Common myeloid progenitor, CD34-positive (primary cell): ENCODE results near the gene ASB12. TPM values are rescaled to one million over a fixed set of nuclear protein-coding genes. Genes with fewer than 3 reads are reported as not detected.
"Not testable (repeated sequence)": the region's sequence is repeated elsewhere in the genome, so short reads cannot be mapped to it uniquely, and the experiment has no call there.

Source experiments
- CTCF ChIA-PET: fragments of 350-600 bp; sonication (Branson Sonifier 250); formaldehyde crosslinking; loops from one replicate; lab custom pipeline; 2021; ENCODE audit warnings: antibody characterized with exemption; lab: Charles Lee
- POLR2A ChIA-PET: fragments of 350-600 bp; sonication (Branson Sonifier 250); formaldehyde crosslinking; loops from one replicate; lab custom pipeline; 2021; ENCODE audit warnings: antibody characterized with exemption; lab: Charles Lee
- DNase-seq, 3 donors: peaks; one replicate each; pipeline versions ENCODE4 v3.0.0 to v3.0.0-alpha.2; 2013
- H3K27ac ChIP-seq, 2 experiments: 1 replicate in 1 of 2; 2 replicates in 1 of 2; pipeline ENCODE4 v1.7.0; 2013; ENCODE audit warnings: inconsistent platforms in 2 of 2, low read length in 2 of 2, mild to moderate bottlenecking in 2 of 2, low read depth in 1 of 2, moderate library complexity in 1 of 2; ENCODE audit not compliant: severe bottlenecking in 2 of 2, insufficient read depth in 1 of 2, poor library complexity in 1 of 2
- H3K27me3 ChIP-seq, 5 experiments: replicated peaks in 2 of 5; 1 replicate in 3 of 5; 2 replicates in 2 of 5; pipeline versions ENCODE4 v1.6.1 to v1.7.0; 2013; ENCODE audit warnings: low read length in 4 of 5, mild to moderate bottlenecking in 2 of 5, moderate library complexity in 2 of 5, inconsistent platforms in 1 of 5; ENCODE audit not compliant: insufficient read depth in 5 of 5, control insufficient read depth in 4 of 5
- H3K36me3 ChIP-seq, 4 experiments: 1 replicate in 2 of 4; 2 replicates in 2 of 4; pipeline versions ENCODE4 v1.6.1 to v1.7.0; 2013; ENCODE audit warnings: low read length in 3 of 4, control low read depth in 1 of 4, mild to moderate bottlenecking in 1 of 4; ENCODE audit not compliant: control insufficient read depth in 4 of 4, insufficient read depth in 4 of 4
- H3K4me1 ChIP-seq, 4 experiments: 1 replicate in 3 of 4; 2 replicates in 1 of 4; pipeline versions ENCODE4 v1.6.1 to v1.7.1; 2013; ENCODE audit warnings: low read length in 3 of 4, mild to moderate bottlenecking in 3 of 4, control low read depth in 1 of 4, inconsistent platforms in 1 of 4, moderate library complexity in 1 of 4; ENCODE audit not compliant: control insufficient read depth in 4 of 4, insufficient read depth in 4 of 4; ENCODE audit errors: control extremely low read depth in 1 of 4
- H3K4me3 ChIP-seq, 7 experiments: 1 replicate in 4 of 7; 2 replicates in 3 of 7; pipeline versions ENCODE4 v1.5.1 to v1.7.0; 2013; ENCODE audit warnings: mild to moderate bottlenecking in 7 of 7, low read length in 6 of 7, moderate library complexity in 6 of 7, inconsistent platforms in 2 of 7, low read depth in 2 of 7, control low read depth in 1 of 7; ENCODE audit not compliant: insufficient read depth in 4 of 7, control insufficient read depth in 1 of 7; ENCODE audit errors: extremely low read depth in 1 of 7
- H3K9me3 ChIP-seq, 5 experiments: 1 replicate in 4 of 5; 2 replicates in 1 of 5; pipeline versions ENCODE4 v1.6.1 to v1.7.1; 2013; ENCODE audit warnings: low read length in 4 of 5, mild to moderate bottlenecking in 2 of 5, inconsistent platforms in 1 of 5, low read depth in 1 of 5, moderate library complexity in 1 of 5; ENCODE audit not compliant: control insufficient read depth in 4 of 5, insufficient read depth in 2 of 5; ENCODE audit errors: control extremely low read depth in 1 of 5
- WGBS: methylation state at CpG from one replicate; pipeline ENCODE4 v1.1.5; 2013; ENCODE audit not compliant: insufficient coverage; 5-methylcytosine and 5-hydroxymethylcytosine counted together
- polyA plus RNA-seq: library from polyadenylated mRNA; unstranded; fragments of 120-200 nt; gene quantifications from one replicate; pipeline ENCODE4 v1.2.1, GENCODE V29; 2013

ASB12 gene
- polyA plus RNA-seq = 0.38 TPM

- ChIA-PET POLR2A (no interaction called here), CTCF (no interaction called here)
These were observed at the start of gene ASB12 for GRCh38 chrX:64230123-64230970. ASB12 (minus strand) TSS chrX:64230607; CDS start chrX:64225650, 4,957 bp downstream.

GRCh38 chrX:64265265-64265664 lies 34.9 kb upstream of the ASB12 start:
- ChIA-PET CTCF (no interaction called here), POLR2A (no interaction called here)
- no peaks in the 10 kb centered on the region for H3K27me3 ChIP-seq
- peaks cover 0 to 8% (median 0%) of the 10 kb centered on the region in 4 experiments for H3K36me3 ChIP-seq
- no peak overlapping the region for H3K27ac ChIP-seq
- H3K4me1 ChIP-seq = no peaks in the 10 kb centered on the region
- no peaks in the 10 kb centered on the region for H3K9me3 ChIP-seq
- DNase-seq = peak in 2 of 3 donors; percentile 1 to 10
- no peak overlapping the region for H3K4me3 ChIP-seq

More at GRCh38 chrX:64230123-64230970, at the start of gene ASB12:
- H3K36me3 ChIP-seq = no peaks in the 10 kb centered on the region
- no peak for DNase-seq
- H3K9me3 ChIP-seq = no peaks in the 10 kb centered on the region
- H3K27ac ChIP-seq = no peak within 1 kb of the TSS
- no peaks in the 10 kb centered on the region for H3K27me3 ChIP-seq
- 78% methylated on average over 9 of the region's 17 CpGs for WGBS
- no peaks in the 10 kb centered on the region for H3K4me1 ChIP-seq
- no peak within 1 kb of the TSS for H3K4me3 ChIP-seq

- 57% methylated on average over 1 of the region's 3 CpGs for WGBS
- Histone ChIP-seq H3K36me3 (no peaks in the 10 kb centered on the region), H3K9me3 (no peaks in the 10 kb centered on the region), H3K4me3 (no peak overlapping the region), H3K27ac (no peak overlapping the region), H3K4me1 (no peaks in the 10 kb centered on the region), H3K27me3 (no peaks in the 10 kb centered on the region)
- ChIA-PET CTCF (no interaction called here), POLR2A (no interaction called here)
- DNase-seq = no peak
These were observed 1.3 kb downstream of the ASB12 start for GRCh38 chrX:64229154-64229553.

- WGBS = 95% methylated on average over 3 of the region's 4 CpGs
- Histone ChIP-seq H3K36me3 (no peaks in the 10 kb centered on the region), H3K27me3 (no peaks in the 10 kb centered on the region), H3K4me1 (no peaks in the 10 kb centered on the region), H3K9me3 (no peaks in the 10 kb centered on the region), H3K4me3 (no peak overlapping the region), H3K27ac (no peak overlapping the region)
- CTCF ChIA-PET = no interaction called here
- POLR2A ChIA-PET = no interaction called here
- DNase-seq = no peak
These were observed 12.4 kb downstream of the ASB12 start for GRCh38 chrX:64218023-64218422.

- DNase-seq, H3K4me3 ChIP-seq, POLR2A ChIA-PET: not testable (repeated sequence)
These were observed 16.4 kb downstream of the ASB12 start for GRCh38 chrX:64213989-64214388.

GRCh38 chrX:64206556-64207162 lies 23.7 kb downstream of the ASB12 start:
- ChIA-PET CTCF (no interaction called here), POLR2A (no interaction called here)
- Histone ChIP-seq H3K4me3 (peak overlapping the region; percentile 34 to 84 (median 72)), H3K27me3 (peaks cover 0 to 9% (median 0%) of the 10 kb centered on the region in 5 experiments), H3K36me3 (no peaks in the 10 kb centered on the region), H3K4me1 (peaks cover 0 to 22% (median 16%) of the 10 kb centered on the region in 4 experiments), H3K27ac (peak overlapping the region; percentile 78 to 90), H3K9me3 (no peaks in the 10 kb centered on the region)
- no peak for DNase-seq
- 65% methylated on average over 4 of the region's 5 CpGs for WGBS

More at GRCh38 chrX:64213989-64214388, 16.4 kb downstream of the ASB12 start:
- CTCF ChIA-PET, H3K27me3 ChIP-seq, H3K4me1 ChIP-seq, H3K36me3 ChIP-seq, H3K27ac ChIP-seq, H3K9me3 ChIP-seq: not testable (repeated sequence)
